Body of pancreas (tissue), 4 donors: ENCODE data around the gene CDC42EP1.
"Not testable (repeated sequence)": the region's sequence is repeated elsewhere in the genome, so short reads cannot be mapped to it uniquely, and the experiment has no call there.

Experiments
- POLR2A ChIP-seq, 3 donors: fragments of 450-650 bp; IDR thresholded peaks; one replicate each; pipeline ENCODE4 v1.6.1; 2016; ENCODE audit warnings: antibody characterized with exemption in 3 of 3, mild to moderate bottlenecking in 2 of 3
- TF ChIP-seq, protein P1 (sequence below), 7 experiments: fragments of 450-650 bp in 4 of 7; fragments of 200-600 bp in 3 of 7; sonication (generic) in 3 of 7; IDR thresholded peaks; one replicate each; pipeline ENCODE4 v1.5.1; 2016 to 2019; ENCODE audit warnings: antibody characterized with exemption in 7 of 7

- TF ChIP-seq, protein P1, sequence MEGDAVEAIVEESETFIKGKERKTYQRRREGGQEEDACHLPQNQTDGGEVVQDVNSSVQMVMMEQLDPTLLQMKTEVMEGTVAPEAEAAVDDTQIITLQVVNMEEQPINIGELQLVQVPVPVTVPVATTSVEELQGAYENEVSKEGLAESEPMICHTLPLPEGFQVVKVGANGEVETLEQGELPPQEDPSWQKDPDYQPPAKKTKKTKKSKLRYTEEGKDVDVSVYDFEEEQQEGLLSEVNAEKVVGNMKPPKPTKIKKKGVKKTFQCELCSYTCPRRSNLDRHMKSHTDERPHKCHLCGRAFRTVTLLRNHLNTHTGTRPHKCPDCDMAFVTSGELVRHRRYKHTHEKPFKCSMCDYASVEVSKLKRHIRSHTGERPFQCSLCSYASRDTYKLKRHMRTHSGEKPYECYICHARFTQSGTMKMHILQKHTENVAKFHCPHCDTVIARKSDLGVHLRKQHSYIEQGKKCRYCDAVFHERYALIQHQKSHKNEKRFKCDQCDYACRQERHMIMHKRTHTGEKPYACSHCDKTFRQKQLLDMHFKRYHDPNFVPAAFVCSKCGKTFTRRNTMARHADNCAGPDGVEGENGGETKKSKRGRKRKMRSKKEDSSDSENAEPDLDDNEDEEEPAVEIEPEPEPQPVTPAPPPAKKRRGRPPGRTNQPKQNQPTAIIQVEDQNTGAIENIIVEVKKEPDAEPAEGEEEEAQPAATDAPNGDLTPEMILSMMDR (IDR thresholded peaks at IDR 0.05) = not testable (repeated sequence)
- TF ChIP-seq POLR2A (IDR thresholded peaks at IDR 0.05) = not testable (repeated sequence)
These were observed 32.3 kb upstream of the CDC42EP1 start for GRCh38 chr22:37527952-37528351.
